ENCODE measurements around the gene GAREM1. TPM values are rescaled to one million over a fixed set of nuclear protein-coding genes. Genes with fewer than 3 reads are reported as not detected.

Gene GAREM1
- total and polyA plus RNA-seq, 9 of the 15 experiments (the other 6 are each of a cell fraction or from before 2014, with no cell fraction given), result 0.03 to 0.33 (median 0.07) TPM; not detected in 1

GRCh38 chr18:32259553-32259952 lies 211.1 kb downstream of the GAREM1 start (continued):
- no peak for TF ChIP-seq ARID4B (CRISPR knock-in tag; IDR thresholded peaks at IDR 0.05)
- TF ChIP-seq THRA (IDR thresholded peaks at IDR 0.05), result no peak
- TF ChIP-seq TAL1 (IDR thresholded peaks at IDR 0.05), result no peak
- TF ChIP-seq ZKSCAN8 (CRISPR knock-in tag; IDR thresholded peaks at IDR 0.05), result no peak
- TF ChIP-seq ATF3 (IDR thresholded peaks at IDR 0.05), result no peak
- no peak for TF ChIP-seq ATF3 (CRISPR knock-in tag; conservative IDR thresholded peaks at IDR 0.05)
- no peak for TF ChIP-seq RB1 (IDR thresholded peaks at IDR 0.05; ENCODE audit: low read depth)
- no peak for TF ChIP-seq HEY1 (CRISPR knock-in tag; IDR thresholded peaks at IDR 0.05; ENCODE audit: borderline replicate concordance)
